SJSA1 (cell line): ENCODE data around the gene ZNF331. TPM values are rescaled to one million over a fixed set of nuclear protein-coding genes. Genes with fewer than 3 reads are reported as not detected.

ENCODE experiments used
- DNase-seq, 2 experiments: peaks; one replicate each; pipeline ENCODE4 v3.0.0-alpha.2; 2015 to 2020; ENCODE audit warnings: low spot score in 2 of 2, low read depth in 1 of 2
- H3K27ac ChIP-seq: fragments of 250-450 bp; sonication (Bioruptor Pico); 2 replicates; pipeline ENCODE4 v1.5.1; 2020; ENCODE audit warnings: mild to moderate bottlenecking, moderate library complexity
- H3K27me3 ChIP-seq: fragments of 250-450 bp; sonication (Bioruptor Pico); replicated peaks from 2 replicates; pipeline ENCODE4 v1.5.1; 2020; ENCODE audit warnings: mild to moderate bottlenecking, moderate library complexity
- H3K36me3 ChIP-seq: fragments of 250-450 bp; sonication (Bioruptor Pico); 2 replicates; pipeline ENCODE4 v1.5.1; 2020; ENCODE audit warnings: mild to moderate bottlenecking
- H3K4me1 ChIP-seq: fragments of 250-450 bp; sonication (Bioruptor Pico); replicated peaks from 2 replicates; pipeline ENCODE4 v1.6.1; 2021; ENCODE audit warnings: mild to moderate bottlenecking
- H3K4me3 ChIP-seq: fragments of 250-450 bp; sonication (Bioruptor Pico); 2 replicates; pipeline ENCODE4 v1.5.1; 2020; ENCODE audit warnings: mild to moderate bottlenecking
- H3K9me3 ChIP-seq: fragments of 250-450 bp; sonication (Bioruptor Pico); replicated peaks from 2 replicates; pipeline ENCODE4 v1.5.1; 2020; ENCODE audit warnings: mild to moderate bottlenecking
- total RNA-seq: library from RNA; depleted of rRNA; stranded (reverse); fragments of >200 nt; shearing (Covaris generic); gene quantifications from 2 replicates; pipeline ENCODE4 v1.2.3, GENCODE V29; 2014

Gene ZNF331
- total RNA-seq, 1 experiment from 2014 or later = 7.4 TPM

- DNase-seq = no peak
- Histone ChIP-seq H3K4me1 (peaks cover 4% of the 10 kb centered on the region; the same call in 1 of the 2 replicates), H3K9me3 (peaks cover 3% of the 10 kb centered on the region; the same call in 1 of the 2 replicates), H3K36me3 (peaks cover 13% of the 10 kb centered on the region), H3K27me3 (no peaks in the 10 kb centered on the region), H3K4me3 (no peak overlapping the region), H3K27ac (no peak overlapping the region)
Measured at GRCh38 chr19:53536225-53536548, 1.8 kb upstream of the ZNF331 start.

- peaks cover 4% of the 10 kb centered on the region; the same call in 1 of the 2 replicates for H3K4me1 ChIP-seq
- H3K9me3 ChIP-seq = peaks cover 3% of the 10 kb centered on the region; the same call in 1 of the 2 replicates
- peak overlapping the region; percentile 74 for H3K4me3 ChIP-seq
- DNase-seq = no peak
- H3K27me3 ChIP-seq = no peaks in the 10 kb centered on the region
- no peak overlapping the region for H3K27ac ChIP-seq
- peaks cover 13% of the 10 kb centered on the region for H3K36me3 ChIP-seq
Measured at GRCh38 chr19:53537121-53537520, 824 bp upstream of the ZNF331 start.

GRCh38 chr19:53538378-53539109, 599 bp downstream of the ZNF331 start:
- H3K4me3 ChIP-seq = peak overlapping the region; percentile 74
- peaks cover 13% of the 10 kb centered on the region for H3K36me3 ChIP-seq
- peak overlapping the region; percentile 45; the same call in 1 of the 2 replicates for H3K27ac ChIP-seq
- no peaks in the 10 kb centered on the region for H3K27me3 ChIP-seq
- peaks cover 3% of the 10 kb centered on the region; the same call in 1 of the 2 replicates for H3K9me3 ChIP-seq
- peaks cover 4% of the 10 kb centered on the region; the same call in 1 of the 2 replicates for H3K4me1 ChIP-seq
- no peak for DNase-seq

GRCh38 chr19:53540091-53540490, 2.1 kb downstream of the ZNF331 start:
- Histone ChIP-seq H3K27me3 (no peaks in the 10 kb centered on the region), H3K9me3 (0 out of 2 replicates have a peak, but pooled peaks cover 3% of the 10 kb centered on the region), H3K4me3 (no peak overlapping the region), H3K27ac (no peak overlapping the region), H3K4me1 (peaks cover 11% of the 10 kb centered on the region), H3K36me3 (peaks cover 13% of the 10 kb centered on the region)
- DNase-seq = no peak

- peaks cover 18% of the 10 kb centered on the region for H3K4me1 ChIP-seq
- H3K36me3 ChIP-seq = peaks cover 25% of the 10 kb centered on the region
- no peak for DNase-seq
- 0 out of 2 replicates have a peak, but pooled peaks cover 3% of the 10 kb centered on the region for H3K9me3 ChIP-seq
- H3K27ac ChIP-seq = no peak overlapping the region
- no peak overlapping the region for H3K4me3 ChIP-seq
- no peaks in the 10 kb centered on the region for H3K27me3 ChIP-seq
Measured at GRCh38 chr19:53541971-53542370, 4.0 kb downstream of the ZNF331 start.

GRCh38 chr19:53545271-53546065, 7.5 kb downstream of the ZNF331 start:
- Histone ChIP-seq H3K4me1 (peaks cover 14% of the 10 kb centered on the region), H3K27me3 (no peaks in the 10 kb centered on the region), H3K4me3 (no peak overlapping the region), H3K27ac (peak overlapping the region; percentile 92), H3K36me3 (peaks cover 14% of the 10 kb centered on the region), H3K9me3 (no peaks in the 10 kb centered on the region; the same call in 1 of the 2 replicates)
- DNase-seq = peak; percentile 78 to 80

GRCh38 chr19:53546758-53547513, 9.0 kb downstream of the ZNF331 start:
- no peak for DNase-seq
- no peak overlapping the region for H3K27ac ChIP-seq

GRCh38 chr19:53549340-53549739, 11.4 kb downstream of the ZNF331 start:
- no peak overlapping the region for H3K4me3 ChIP-seq
- no peak overlapping the region for H3K27ac ChIP-seq
- H3K36me3 ChIP-seq = peaks cover 14% of the 10 kb centered on the region
- peaks cover 4% of the 10 kb centered on the region; the same call in 1 of the 2 replicates for H3K9me3 ChIP-seq
- H3K4me1 ChIP-seq = peaks cover 22% of the 10 kb centered on the region
- no peak for DNase-seq
- H3K27me3 ChIP-seq = no peaks in the 10 kb centered on the region

More at GRCh38 chr19:53546758-53547513, 9.0 kb downstream of the ZNF331 start:
- peaks cover 14% of the 10 kb centered on the region for H3K36me3 ChIP-seq
- peaks cover 14% of the 10 kb centered on the region for H3K4me1 ChIP-seq
- no peak overlapping the region for H3K4me3 ChIP-seq
- H3K27me3 ChIP-seq = no peaks in the 10 kb centered on the region
- H3K9me3 ChIP-seq = no peaks in the 10 kb centered on the region; the same call in 1 of the 2 replicates

GRCh38 chr19:53552001-53552721, 14.2 kb downstream of the ZNF331 start:
- Histone ChIP-seq H3K4me3 (no peak overlapping the region), H3K36me3 (0 out of 2 replicates have a peak, but pooled peaks cover under 1% of the 10 kb centered on the region), H3K9me3 (peaks cover 8% of the 10 kb centered on the region), H3K4me1 (peaks cover 13% of the 10 kb centered on the region), H3K27ac (no peak overlapping the region), H3K27me3 (no peaks in the 10 kb centered on the region)
- no peak for DNase-seq

- Histone ChIP-seq H3K27me3 (no peaks in the 10 kb centered on the region), H3K27ac (no peak overlapping the region), H3K4me1 (peaks cover 13% of the 10 kb centered on the region)
Measured at GRCh38 chr19:53553156-53553555, 15.2 kb downstream of the ZNF331 start.

GRCh38 chr19:53553865-53554791, 16.2 kb downstream of the ZNF331 start:
- Histone ChIP-seq H3K4me1 (peaks cover 13% of the 10 kb centered on the region), H3K27ac (peak overlapping the region; percentile 22; the same call in 1 of the 2 replicates), H3K4me3 (peak overlapping the region; percentile 51), H3K9me3 (peaks cover 8% of the 10 kb centered on the region), H3K36me3 (no peaks in the 10 kb centered on the region), H3K27me3 (no peaks in the 10 kb centered on the region)
- peak; percentile 75 to 82 for DNase-seq

More at GRCh38 chr19:53553156-53553555, 15.2 kb downstream of the ZNF331 start:
- Histone ChIP-seq H3K4me3 (no peak overlapping the region), H3K36me3 (no peaks in the 10 kb centered on the region), H3K9me3 (peaks cover 8% of the 10 kb centered on the region)
- no peak for DNase-seq

- no peak for DNase-seq
- H3K27ac ChIP-seq = peak overlapping the region; percentile 22; the same call in 1 of the 2 replicates
- peak overlapping the region; percentile 51 for H3K4me3 ChIP-seq
Measured at GRCh38 chr19:53554804-53555203, 16.9 kb downstream of the ZNF331 start.

More at GRCh38 chr19:53554804-53555203, 16.9 kb downstream of the ZNF331 start:
- Histone ChIP-seq H3K9me3 (peaks cover 8% of the 10 kb centered on the region), H3K27me3 (no peaks in the 10 kb centered on the region), H3K4me1 (peaks cover 13% of the 10 kb centered on the region), H3K36me3 (peaks cover 6% of the 10 kb centered on the region; the same call in 1 of the 2 replicates)
